Endothelial cell of umbilical vein (primary cell): ENCODE results near the gene COL15A1. TPM values are rescaled to one million over a fixed set of nuclear protein-coding genes. Genes with fewer than 3 reads are reported as not detected.

Experiments
- BruUV-seq: library from RNA; stranded (reverse); fragments of 400-500 nt; replicated peaks from 2 replicates; lab custom pipeline; 2021; lab: Mats Ljungman, UMichigan
- CTCF ChIA-PET: fragments of 300-600, 350-600 bp; sonication (Branson Sonifier 250); formaldehyde crosslinking; loops from one replicate; lab custom pipeline; 2021; ENCODE audit warnings: antibody characterized with exemption, inconsistent platforms; lab: Charles Lee
- POLR2A ChIA-PET: fragments of 300-600, 350-600 bp; sonication (Branson Sonifier 250); formaldehyde crosslinking; loops from one replicate; lab custom pipeline; 2021; ENCODE audit warnings: antibody characterized with exemption, inconsistent platforms; lab: Charles Lee
- DNase-seq: peaks from one replicate; pipeline ENCODE4 v3.0.0-alpha.2; 2011; ENCODE audit warnings: low read depth, low spot score
- FAIRE-seq: peaks from 2 replicates; lab custom pipeline; 2011; peaks lifted over from hg19 to GRCh38; lab: Jason Lieb, UNC
- H2AFZ ChIP-seq: 2 replicates; pipeline ENCODE4 v1.6.0; 2012; ENCODE audit warnings: low read depth, low read length, control low read depth, inconsistent platforms
- H3K27ac ChIP-seq: 2 replicates; pipeline ENCODE4 v1.5.1; 2011; ENCODE audit warnings: low read depth, mild to moderate bottlenecking, control low read depth, low read length, moderate library complexity; ENCODE audit not compliant: insufficient read depth
- H3K27me3 ChIP-seq, 2 experiments: 2 replicates each; pipeline versions ENCODE4 v1.6.0 to v1.6.1; 2011; ENCODE audit warnings: low read length in 2 of 2, mixed read lengths in 1 of 2; ENCODE audit not compliant: control insufficient read depth in 2 of 2, insufficient read depth in 2 of 2
- H3K36me3 ChIP-seq, 2 experiments: 2 replicates in 1 of 2; 3 replicates in 1 of 2; pipeline ENCODE4 v1.5.1; 2011; ENCODE audit warnings: low read length in 2 of 2, mild to moderate bottlenecking in 1 of 2, moderate library complexity in 1 of 2; ENCODE audit not compliant: control insufficient read depth in 2 of 2, insufficient read depth in 2 of 2; ENCODE audit errors: extremely low read depth in 1 of 2
- H3K4me1 ChIP-seq: 3 replicates; pipeline ENCODE4 v1.5.1; 2011; ENCODE audit warnings: mild to moderate bottlenecking, low read length; ENCODE audit not compliant: control insufficient read depth, insufficient read depth; ENCODE audit errors: extremely low read depth
- H3K4me2 ChIP-seq: 2 replicates; pipeline ENCODE4 v1.6.1; 2011; ENCODE audit warnings: low read length, control low read depth, mixed read lengths; ENCODE audit not compliant: insufficient read depth
- H3K4me3 ChIP-seq, 3 experiments: fragments of 200-600 bp in 1 of 3; sonication (generic), shearing (Covaris generic) in 1 of 3; replicated peaks in 1 of 3; 2 replicates each; pipeline ENCODE4 v1.5.1; 2011 to 2016; ENCODE audit warnings: control low read depth in 3 of 3, low read length in 3 of 3, mild to moderate bottlenecking in 2 of 3, inconsistent platforms in 1 of 3, low read depth in 1 of 3, moderate library complexity in 1 of 3; ENCODE audit not compliant: insufficient read depth in 1 of 3
- H3K79me2 ChIP-seq: 2 replicates; pipeline ENCODE4 v1.6.0; 2012; ENCODE audit warnings: low read length, inconsistent platforms; ENCODE audit not compliant: control insufficient read depth, insufficient read depth
- H3K9ac ChIP-seq: replicated peaks from 2 replicates; pipeline ENCODE3; 2011; ENCODE audit warnings: low read length, control low read depth; ENCODE audit not compliant: insufficient read depth; ENCODE audit errors: extremely low read depth
- H3K9me1 ChIP-seq: replicated peaks from 3 replicates; pipeline ENCODE4 v1.6.0; 2011; ENCODE audit warnings: mild to moderate bottlenecking, low read length; ENCODE audit not compliant: control insufficient read depth, insufficient read depth; ENCODE audit errors: extremely low read depth
- H3K9me3 ChIP-seq: replicated peaks from 2 replicates; pipeline ENCODE4 v1.5.1; 2012; ENCODE audit warnings: low read length, inconsistent platforms; ENCODE audit not compliant: control insufficient read depth, insufficient read depth
- H4K20me1 ChIP-seq: replicated peaks from 2 replicates; pipeline ENCODE3; 2011; ENCODE audit warnings: mild to moderate bottlenecking, low read length; ENCODE audit not compliant: control insufficient read depth, insufficient read depth; ENCODE audit errors: extremely low read depth
- EZH2 ChIP-seq: IDR thresholded peaks from 2 replicates; pipeline ENCODE4 v1.6.1; 2012; ENCODE audit warnings: borderline replicate concordance, low read depth, mild to moderate bottlenecking, moderate library complexity, low read length, inconsistent platforms; ENCODE audit not compliant: severe bottlenecking
- FOS ChIP-seq: IDR thresholded peaks from 2 replicates; pipeline ENCODE4 v1.6.1; 2011; ENCODE audit warnings: mild to moderate bottlenecking, low read length, moderate library complexity, borderline replicate concordance; ENCODE audit not compliant: insufficient read depth
- GATA2 ChIP-seq: IDR thresholded peaks from 2 replicates; pipeline ENCODE4 v1.7.0; 2011; ENCODE audit warnings: low read depth, mild to moderate bottlenecking, moderate library complexity, mixed read lengths, low read length; ENCODE audit not compliant: insufficient read length, insufficient read depth
- JUN ChIP-seq: IDR thresholded peaks from 2 replicates; pipeline ENCODE4 v1.6.1; 2011; ENCODE audit warnings: borderline replicate concordance, low read depth; ENCODE audit not compliant: insufficient read length, insufficient read depth
- MYC ChIP-seq: IDR thresholded peaks from one replicate; pipeline ENCODE4 v1.6.1; 2011; ENCODE audit warnings: mild to moderate bottlenecking, low read depth, low read length
- POLR2A ChIP-seq: IDR thresholded peaks from 2 replicates; pipeline ENCODE4 v1.6.1; 2012; ENCODE audit warnings: low read depth, mild to moderate bottlenecking, control low read depth, low read length
- POLR2AphosphoS5 ChIP-seq: IDR thresholded peaks from 2 replicates; pipeline ENCODE4 v1.6.1; 2012; ENCODE audit warnings: low read depth, mild to moderate bottlenecking, control low read depth, low read length, moderate library complexity; ENCODE audit not compliant: insufficient read depth
- dilution Hi-C: fragments of 300-500 bp; cut with MboI; formaldehyde crosslinking; loops from one replicate; pipeline ENCODE4 v1.15.0; 2019; ENCODE audit warnings: low sequenced_read_pairs; ENCODE audit not compliant: extremely low pct_ligation_motif_present
- intact Hi-C: fragments of 100-400 bp; cut with micrococcal nuclease; formaldehyde crosslinking; loops from one replicate; pipeline ENCODE4 v1.10.0; 2022
- polyA plus RNA-seq, 4 experiments: library from polyadenylated mRNA; depleted of rRNA in 3 of 4; stranded (reverse) in 3 of 4; unstranded in 1 of 4; fragments of >200 nt; gene quantifications; 2 replicates each; pipeline versions ENCODE4 v1.2.1 to v1.2.3, GENCODE V29; 2011 to 2012; ENCODE audit warnings: missing spikeins in 1 of 4
- total RNA-seq: library from RNA; stranded (reverse); gene quantifications from 2 replicates; pipeline ENCODE4 v1.2.3, GENCODE V29; 2021
- TF ChIP-seq, protein P1 (sequence below): IDR thresholded peaks from 2 replicates; pipeline ENCODE4 v1.6.1; 2011; ENCODE audit not compliant: insufficient read depth, insufficient read length
- TF ChIP-seq, protein P2 (sequence below), 2 donors: IDR thresholded peaks; 1 replicate in 1 of 2; 2 replicates in 1 of 2; pipeline ENCODE4 v1.5.1; 2011; ENCODE audit warnings: low read length in 2 of 2, mild to moderate bottlenecking in 2 of 2, moderate library complexity in 2 of 2, control low read depth in 1 of 2, inconsistent platforms in 1 of 2, low read depth in 1 of 2; ENCODE audit not compliant: insufficient read depth in 1 of 2; ENCODE audit errors: extremely low read depth in 1 of 2

COL15A1 gene
- total and polyA plus RNA-seq, 2 donors (not counting 3 experiments of a cell fraction or from before 2014, with no cell fraction given), result not detected

DNA sequence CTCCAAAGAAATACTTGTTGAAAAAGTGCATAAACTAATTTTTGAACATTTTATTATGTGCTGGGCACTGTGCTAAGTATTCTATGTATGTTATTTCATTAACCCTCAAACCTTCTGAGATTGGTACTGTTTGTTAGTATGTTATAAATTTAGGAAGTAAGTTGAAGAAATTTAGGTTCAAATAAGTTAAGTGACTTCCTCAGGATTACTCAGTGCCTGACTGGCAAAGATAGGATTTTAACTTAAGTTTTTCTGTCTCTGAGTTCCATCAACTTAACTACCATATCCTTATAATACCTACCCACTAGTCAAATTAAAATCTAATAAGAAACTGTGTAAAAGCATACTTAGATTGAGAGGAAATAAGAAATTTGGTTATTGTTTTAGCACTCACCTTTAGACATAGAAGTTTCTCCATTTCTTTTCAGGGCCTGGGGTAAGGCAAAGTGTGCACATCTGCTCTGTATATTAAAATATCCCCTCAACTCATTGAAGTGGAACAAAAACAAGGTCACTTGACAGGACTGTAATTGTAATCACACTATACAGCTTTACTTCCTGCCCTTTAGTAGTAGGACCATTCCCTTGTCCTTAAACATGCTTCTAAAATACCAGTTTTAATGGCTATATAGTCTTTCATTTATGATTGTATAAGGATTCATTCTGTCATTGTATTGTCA, 176.4 kb downstream of the COL15A1 start:
- no peak for TF ChIP-seq POLR2AphosphoS5
- TF ChIP-seq, protein P1, sequence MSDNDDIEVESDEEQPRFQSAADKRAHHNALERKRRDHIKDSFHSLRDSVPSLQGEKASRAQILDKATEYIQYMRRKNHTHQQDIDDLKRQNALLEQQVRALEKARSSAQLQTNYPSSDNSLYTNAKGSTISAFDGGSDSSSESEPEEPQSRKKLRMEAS, result no peak
- TF ChIP-seq GATA2, result no peak
- TF ChIP-seq, protein P2, sequence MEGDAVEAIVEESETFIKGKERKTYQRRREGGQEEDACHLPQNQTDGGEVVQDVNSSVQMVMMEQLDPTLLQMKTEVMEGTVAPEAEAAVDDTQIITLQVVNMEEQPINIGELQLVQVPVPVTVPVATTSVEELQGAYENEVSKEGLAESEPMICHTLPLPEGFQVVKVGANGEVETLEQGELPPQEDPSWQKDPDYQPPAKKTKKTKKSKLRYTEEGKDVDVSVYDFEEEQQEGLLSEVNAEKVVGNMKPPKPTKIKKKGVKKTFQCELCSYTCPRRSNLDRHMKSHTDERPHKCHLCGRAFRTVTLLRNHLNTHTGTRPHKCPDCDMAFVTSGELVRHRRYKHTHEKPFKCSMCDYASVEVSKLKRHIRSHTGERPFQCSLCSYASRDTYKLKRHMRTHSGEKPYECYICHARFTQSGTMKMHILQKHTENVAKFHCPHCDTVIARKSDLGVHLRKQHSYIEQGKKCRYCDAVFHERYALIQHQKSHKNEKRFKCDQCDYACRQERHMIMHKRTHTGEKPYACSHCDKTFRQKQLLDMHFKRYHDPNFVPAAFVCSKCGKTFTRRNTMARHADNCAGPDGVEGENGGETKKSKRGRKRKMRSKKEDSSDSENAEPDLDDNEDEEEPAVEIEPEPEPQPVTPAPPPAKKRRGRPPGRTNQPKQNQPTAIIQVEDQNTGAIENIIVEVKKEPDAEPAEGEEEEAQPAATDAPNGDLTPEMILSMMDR (IDR thresholded peaks at IDR 0.05; ENCODE audit: extremely low read depth in 1 of 2, insufficient read depth in 1 of 2, low read depth in 1 of 2, low read length in 2 of 2), result no peak
- no peak for TF ChIP-seq POLR2A
- no peak for TF ChIP-seq JUN
- TF ChIP-seq MYC, result no peak
- no peak for TF ChIP-seq EZH2
- no peak for TF ChIP-seq FOS
- no peak overlapping the region for H3K4me2 ChIP-seq
- BruUV-seq, result no TSS peak
- dilution Hi-C loops (no loop called here), intact Hi-C loops (no loop called here)
- FAIRE-seq (no peak), DNase-seq (no peak)
- H3K9me3 ChIP-seq, result no peaks in the 10 kb centered on the region
- H3K36me3 ChIP-seq, result no peaks in the 10 kb centered on the region
- H2AFZ ChIP-seq, result no peak overlapping the region
- no peaks in the 10 kb centered on the region for H3K4me1 ChIP-seq
- POLR2A ChIA-PET, result no interaction called here
- no peak overlapping the region for H3K27ac ChIP-seq
- CTCF ChIA-PET, result no interaction called here
- no peak overlapping the region for H3K9ac ChIP-seq
- H3K4me3 ChIP-seq, result no peak overlapping the region
- peaks cover 1% of the 10 kb centered on the region for H3K79me2 ChIP-seq
- H3K9me1 ChIP-seq, result no peaks in the 10 kb centered on the region
- H3K27me3 ChIP-seq, result no peaks in the 10 kb centered on the region
- H4K20me1 ChIP-seq, result peaks cover 5% of the 10 kb centered on the region

Other genes with a start within 250 kb of the COL15A1 start
- 6.3 and 9.2 TPM in 2 replicates for gene GABBR2, start 235.0 kb upstream of the COL15A1 start, total RNA-seq
- gene GABBR2, start 235.0 kb upstream of the COL15A1 start, polyA plus RNA-seq, result 0.43 and 1.1 TPM in 2 replicates
- gene ANKS6, start 147.4 kb upstream of the COL15A1 start, total RNA-seq, result 18.6 and 22.3 TPM in 2 replicates
- gene ANKS6, start 147.4 kb upstream of the COL15A1 start, polyA plus RNA-seq, result 15.5 TPM in 2 replicates
- gene GALNT12, start 136.2 kb upstream of the COL15A1 start, total RNA-seq, result 0.42 and 0.44 TPM in 2 replicates
- gene GALNT12, start 136.2 kb upstream of the COL15A1 start, polyA plus RNA-seq, result 0.21 and 0.26 TPM in 2 replicates
- 17.7 and 18.6 TPM in 2 replicates for gene TGFBR1, start 161.2 kb downstream of the COL15A1 start, total RNA-seq
- 5.6 and 5.8 TPM in 2 replicates for gene TGFBR1, start 161.2 kb downstream of the COL15A1 start, polyA plus RNA-seq